ENCODE data around the gene AHNAK2.
"Not testable (repeated sequence)": the region's sequence is repeated elsewhere in the genome, so short reads cannot be mapped to it uniquely, and the experiment has no call there.

GRCh38 chr14:104947881-104948735 is 30.1 kb downstream of the AHNAK2 start:
- not testable (repeated sequence) for TF ChIP-seq CTCF, POLR2A (IDR thresholded peaks at IDR 0.05)

All from body of pancreas (tissue), 4 donors.